Fibroblast of lung (primary cell): Measurements from ENCODE around the gene WDR86. TPM values are rescaled to one million over a fixed set of nuclear protein-coding genes. Genes with fewer than 3 reads are reported as not detected.

Experiments used
- DNase-seq, 2 donors: peaks; one replicate each; pipeline versions ENCODE4 v3.0.0 to v3.0.0-alpha.2; 2010; ENCODE audit warnings: low read depth in 2 of 2
- H2AFZ ChIP-seq: 2 replicates; pipeline ENCODE4 v1.5.1; 2012; ENCODE audit warnings: low read length, control low read depth, inconsistent platforms
- H3K27ac ChIP-seq: 2 replicates; pipeline ENCODE4 v1.5.1; 2011; ENCODE audit warnings: low read length, control low read depth; ENCODE audit not compliant: insufficient read depth
- H3K27me3 ChIP-seq: 2 replicates; pipeline ENCODE4 v1.5.1; 2011; ENCODE audit warnings: mild to moderate bottlenecking, low read length; ENCODE audit not compliant: control insufficient read depth, insufficient read depth
- H3K36me3 ChIP-seq: 2 replicates; pipeline ENCODE4 v1.5.1; 2011; ENCODE audit warnings: low read length; ENCODE audit not compliant: control insufficient read depth, insufficient read depth
- H3K4me1 ChIP-seq: 2 replicates; pipeline ENCODE4 v1.5.1; 2011; ENCODE audit warnings: low read length; ENCODE audit not compliant: control insufficient read depth, insufficient read depth; ENCODE audit errors: extremely low read depth
- H3K4me2 ChIP-seq: 2 replicates; pipeline ENCODE4 v1.5.1; 2011; ENCODE audit warnings: low read length, control low read depth; ENCODE audit not compliant: insufficient read depth; ENCODE audit errors: extremely low read depth
- H3K4me3 ChIP-seq, 4 experiments: fragments of 200-600 bp in 1 of 4; sonication (generic) in 1 of 4; replicated peaks in 1 of 4; 2 replicates each; pipeline ENCODE4 v1.5.1; 2011 to 2016; ENCODE audit warnings: low read length in 4 of 4, low read depth in 3 of 4, mild to moderate bottlenecking in 3 of 4, control low read depth in 2 of 4, inconsistent platforms in 1 of 4, mixed read lengths in 1 of 4; ENCODE audit not compliant: insufficient read depth in 1 of 4; ENCODE audit errors: control extremely low read depth in 1 of 4
- H3K79me2 ChIP-seq: 2 replicates; pipeline ENCODE4 v1.5.1; 2012; ENCODE audit warnings: mild to moderate bottlenecking, low read length, inconsistent platforms; ENCODE audit not compliant: control insufficient read depth, insufficient read depth
- H3K9ac ChIP-seq: 2 replicates; pipeline ENCODE4 v1.5.1; 2011; ENCODE audit warnings: mild to moderate bottlenecking, low read length, control low read depth; ENCODE audit not compliant: insufficient read depth
- H3K9me3 ChIP-seq: 2 replicates; pipeline ENCODE4 v1.5.1; 2012; ENCODE audit warnings: low read depth, low read length; ENCODE audit not compliant: control insufficient read depth, insufficient read depth
- H4K20me1 ChIP-seq: 2 replicates; pipeline ENCODE4 v1.5.1; 2011; ENCODE audit warnings: low read length; ENCODE audit not compliant: control insufficient read depth, insufficient read depth; ENCODE audit errors: extremely low read depth
- EZH2 ChIP-seq: IDR thresholded peaks from 2 replicates; pipeline ENCODE4 v1.5.1; 2012; ENCODE audit warnings: low read length, control low read depth, mild to moderate bottlenecking; ENCODE audit errors: missing control alignments
- polyA plus RNA-seq, 2 donors: library from polyadenylated mRNA; depleted of rRNA in 1 of 2; stranded (reverse) in 1 of 2; unstranded in 1 of 2; fragments of >200 nt; gene quantifications; 2 replicates each; pipeline ENCODE4 v1.2.1, GENCODE V29; 2011 to 2012; ENCODE audit warnings: missing spikeins in 1 of 2
- total RNA-seq: library from RNA; depleted of rRNA; stranded (reverse); fragments of >200 nt; gene quantifications from 2 replicates; pipeline ENCODE4 v1.2.1, GENCODE V29; 2014
- TF ChIP-seq, protein P1 (sequence below), 2 donors: IDR thresholded peaks in 1 of 2; conservative IDR thresholded peaks in 1 of 2; 1 replicate in 1 of 2; 2 replicates in 1 of 2; pipeline ENCODE4 v1.5.1; 2011 to 2012; ENCODE audit warnings: low read length in 2 of 2, control low read depth in 1 of 2, inconsistent platforms in 1 of 2, low read depth in 1 of 2, mild to moderate bottlenecking in 1 of 2

Gene WDR86
- total and polyA plus RNA-seq, 2 donors (not counting 1 experiment from before 2014, with no cell fraction given), result 0.33 TPM; not detected in 1

DNA sequence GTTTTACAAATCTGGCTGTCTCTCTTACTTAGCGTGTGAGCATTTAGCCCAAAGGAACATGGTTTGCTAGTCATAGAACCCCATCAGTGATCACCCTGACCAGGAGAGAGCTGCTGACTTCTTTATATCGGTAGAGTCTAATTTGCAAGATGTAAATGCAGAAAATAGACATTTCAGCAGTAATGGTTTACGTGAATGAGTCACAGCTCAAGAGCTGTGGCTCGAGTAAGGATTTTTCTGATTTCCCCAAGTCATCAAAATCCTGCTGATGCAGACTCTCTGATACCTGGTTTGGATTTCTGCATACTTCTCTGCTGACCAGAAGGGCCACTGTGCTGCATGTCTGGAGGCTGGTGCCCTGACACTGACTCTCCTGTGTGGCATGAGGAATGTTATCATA lies 42.6 kb downstream of the WDR86 start:
- H3K36me3 ChIP-seq, result peaks cover 4% of the 10 kb centered on the region
- H3K4me2 ChIP-seq, result peak overlapping the region; percentile 49
- H3K9me3 ChIP-seq, result no peaks in the 10 kb centered on the region
- H3K4me1 ChIP-seq, result peaks cover 24% of the 10 kb centered on the region
- H3K4me3 ChIP-seq, result no peak overlapping the region
- no peaks in the 10 kb centered on the region for H4K20me1 ChIP-seq
- DNase-seq, result peak; percentile 55 to 63
- TF ChIP-seq EZH2, result no peak
- TF ChIP-seq, protein P1, sequence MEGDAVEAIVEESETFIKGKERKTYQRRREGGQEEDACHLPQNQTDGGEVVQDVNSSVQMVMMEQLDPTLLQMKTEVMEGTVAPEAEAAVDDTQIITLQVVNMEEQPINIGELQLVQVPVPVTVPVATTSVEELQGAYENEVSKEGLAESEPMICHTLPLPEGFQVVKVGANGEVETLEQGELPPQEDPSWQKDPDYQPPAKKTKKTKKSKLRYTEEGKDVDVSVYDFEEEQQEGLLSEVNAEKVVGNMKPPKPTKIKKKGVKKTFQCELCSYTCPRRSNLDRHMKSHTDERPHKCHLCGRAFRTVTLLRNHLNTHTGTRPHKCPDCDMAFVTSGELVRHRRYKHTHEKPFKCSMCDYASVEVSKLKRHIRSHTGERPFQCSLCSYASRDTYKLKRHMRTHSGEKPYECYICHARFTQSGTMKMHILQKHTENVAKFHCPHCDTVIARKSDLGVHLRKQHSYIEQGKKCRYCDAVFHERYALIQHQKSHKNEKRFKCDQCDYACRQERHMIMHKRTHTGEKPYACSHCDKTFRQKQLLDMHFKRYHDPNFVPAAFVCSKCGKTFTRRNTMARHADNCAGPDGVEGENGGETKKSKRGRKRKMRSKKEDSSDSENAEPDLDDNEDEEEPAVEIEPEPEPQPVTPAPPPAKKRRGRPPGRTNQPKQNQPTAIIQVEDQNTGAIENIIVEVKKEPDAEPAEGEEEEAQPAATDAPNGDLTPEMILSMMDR (conservative IDR thresholded peaks at IDR 0.05 in 1 of 2, IDR thresholded peaks at IDR 0.05 in 1 of 2; ENCODE audit: low read depth in 1 of 2, low read length in 2 of 2), result no peak
- no peaks in the 10 kb centered on the region for H3K79me2 ChIP-seq
- H3K27ac ChIP-seq, result peak overlapping the region; percentile 94
- no peak overlapping the region for H2AFZ ChIP-seq
- no peak overlapping the region for H3K9ac ChIP-seq
- H3K27me3 ChIP-seq, result no peaks in the 10 kb centered on the region

DNA sequence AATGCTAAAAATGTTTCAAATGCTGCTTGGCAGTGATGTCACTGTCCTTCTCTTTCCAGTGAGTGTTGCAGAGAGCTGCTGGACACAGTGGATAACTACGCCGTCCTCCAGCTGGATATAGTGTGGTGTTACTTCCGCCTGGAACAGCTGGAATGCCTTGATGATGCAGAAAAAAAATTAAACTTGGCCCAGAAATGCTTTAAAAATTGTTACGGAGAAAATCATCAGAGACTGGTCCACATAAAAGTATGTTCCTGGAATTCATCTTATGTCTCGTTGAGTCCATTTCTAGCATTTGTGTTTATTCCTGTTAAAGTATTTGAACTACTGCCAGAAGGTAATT lies 43.0 kb downstream of the WDR86 start:
- Histone ChIP-seq H3K4me3 (no peak overlapping the region), H3K79me2 (no peaks in the 10 kb centered on the region), H3K4me2 (peak overlapping the region; percentile 68), H3K4me1 (peaks cover 24% of the 10 kb centered on the region), H4K20me1 (no peaks in the 10 kb centered on the region), H3K27me3 (no peaks in the 10 kb centered on the region), H3K9ac (no peak overlapping the region), H3K9me3 (no peaks in the 10 kb centered on the region), H3K36me3 (peaks cover 4% of the 10 kb centered on the region), H3K27ac (peak overlapping the region; percentile 94), H2AFZ (no peak overlapping the region)
- peak; percentile 83 to 86 for DNase-seq
- no peak for TF ChIP-seq EZH2
- TF ChIP-seq, protein P1 (conservative IDR thresholded peaks at IDR 0.05 in 1 of 2, IDR thresholded peaks at IDR 0.05 in 1 of 2; ENCODE audit: low read depth in 1 of 2, low read length in 2 of 2), result no peak

DNA sequence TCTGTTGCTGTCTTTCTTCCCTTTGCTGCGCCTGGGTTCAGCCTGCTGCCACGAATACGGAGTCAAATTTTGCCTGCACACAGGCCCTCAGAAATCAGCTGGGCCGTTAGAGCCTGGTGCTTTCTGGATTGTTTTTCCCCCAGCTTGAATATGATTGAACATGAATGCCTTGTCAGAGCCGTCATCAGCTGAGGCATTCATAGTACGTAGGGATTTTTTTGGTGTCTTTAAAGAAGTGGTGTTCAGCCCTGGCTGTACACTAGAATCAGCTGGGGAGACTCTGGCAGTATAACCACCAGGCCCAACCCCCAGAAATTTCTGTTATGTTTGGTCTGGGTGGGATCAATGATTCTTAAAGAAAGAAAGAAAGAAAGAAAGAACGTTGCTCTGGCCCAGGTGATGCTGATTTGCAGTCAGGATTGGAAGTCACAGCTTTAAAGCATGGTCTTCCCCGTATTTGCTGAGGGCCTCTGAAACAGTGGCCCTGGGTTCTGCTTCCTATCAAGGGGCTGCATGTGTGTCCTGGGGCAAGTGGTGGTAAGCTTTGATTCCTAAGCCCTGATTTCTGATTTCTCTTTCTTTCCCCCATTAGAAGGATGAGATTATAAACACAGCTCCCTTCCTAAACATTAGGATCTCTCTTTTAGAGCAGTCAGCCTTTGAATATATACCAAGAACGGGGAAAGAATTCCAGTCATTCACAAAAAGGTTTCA lies 43.5 kb downstream of the WDR86 start:
- peak overlapping the region; percentile 64 for H3K9ac ChIP-seq
- no peaks in the 10 kb centered on the region for H3K27me3 ChIP-seq
- peaks cover 3% of the 10 kb centered on the region for H3K36me3 ChIP-seq
- H3K79me2 ChIP-seq, result no peaks in the 10 kb centered on the region
- no peak for TF ChIP-seq EZH2
- TF ChIP-seq, protein P1 (conservative IDR thresholded peaks at IDR 0.05 in 1 of 2, IDR thresholded peaks at IDR 0.05 in 1 of 2; ENCODE audit: low read depth in 1 of 2, low read length in 2 of 2), result no peak
- H4K20me1 ChIP-seq, result no peaks in the 10 kb centered on the region
- peak overlapping the region; percentile 94 for H3K27ac ChIP-seq
- no peak overlapping the region for H2AFZ ChIP-seq
- H3K4me3 ChIP-seq, result no peak overlapping the region
- H3K9me3 ChIP-seq, result no peaks in the 10 kb centered on the region
- DNase-seq, result peak in 1 of 2 donors; percentile 32
- peaks cover 24% of the 10 kb centered on the region for H3K4me1 ChIP-seq
- peak overlapping the region; percentile 68 for H3K4me2 ChIP-seq
